Stimulated activated CD4-positive, alpha-beta T cell treated with anti-CD3 and anti-CD28 coated beads, Interleukin-2, amount 100 ng/mL, for 4 hours (primary cell): ENCODE results near the gene LITAFD.
"Not testable (repeated sequence)": the region's sequence is repeated elsewhere in the genome, so short reads cannot be mapped to it uniquely, and the experiment has no call there.

Experiments
- DNase-seq: peaks from one replicate; pipeline ENCODE4 v3.0.0-alpha.2; 2020; ENCODE audit warnings: low read depth

Gene LITAFD

DNA sequence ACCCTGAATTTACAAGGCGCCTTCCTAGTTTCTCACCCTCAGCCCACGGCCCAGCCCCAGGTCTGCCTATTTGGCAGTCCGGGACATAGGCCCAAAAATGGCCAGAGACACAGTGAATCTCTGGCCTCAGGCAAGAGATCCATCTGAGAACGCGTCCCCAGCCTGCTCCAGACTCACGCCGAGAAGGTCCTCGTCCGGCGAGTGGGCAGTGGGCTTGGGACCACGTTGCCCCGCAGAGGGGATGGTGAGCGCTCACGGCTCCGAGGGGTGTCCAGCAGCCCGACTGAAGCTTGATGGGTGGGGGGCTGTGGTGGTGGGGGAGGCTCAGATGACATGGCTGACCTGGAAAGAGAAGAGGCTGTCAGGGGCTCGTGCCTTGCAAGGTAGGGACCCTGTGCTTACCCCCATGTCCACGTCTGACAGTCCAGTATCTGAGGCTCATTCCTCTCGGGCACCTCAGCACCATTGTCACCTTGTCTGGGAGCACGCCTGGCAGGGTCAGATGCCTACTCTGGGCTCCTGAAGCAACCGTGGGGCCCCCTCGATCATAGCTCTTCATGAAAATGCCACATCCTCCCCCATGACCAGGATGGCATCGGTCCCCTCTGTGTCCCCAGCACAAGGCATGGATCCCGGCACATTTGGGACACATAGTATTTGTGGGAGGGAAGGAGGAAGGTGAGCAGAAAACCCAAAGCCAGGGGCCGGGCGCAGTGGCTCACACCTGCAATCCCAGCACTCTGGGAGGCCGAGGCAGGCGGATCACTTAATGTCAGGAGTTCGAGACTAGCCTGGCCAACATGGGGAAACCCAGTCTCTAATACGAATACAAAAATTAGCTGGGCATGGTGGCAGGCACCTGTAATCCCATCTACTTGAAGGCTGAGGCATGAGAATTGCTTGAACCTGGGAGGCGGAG, 22.9 kb upstream of the LITAFD start:
- no peak for DNase-seq

DNA sequence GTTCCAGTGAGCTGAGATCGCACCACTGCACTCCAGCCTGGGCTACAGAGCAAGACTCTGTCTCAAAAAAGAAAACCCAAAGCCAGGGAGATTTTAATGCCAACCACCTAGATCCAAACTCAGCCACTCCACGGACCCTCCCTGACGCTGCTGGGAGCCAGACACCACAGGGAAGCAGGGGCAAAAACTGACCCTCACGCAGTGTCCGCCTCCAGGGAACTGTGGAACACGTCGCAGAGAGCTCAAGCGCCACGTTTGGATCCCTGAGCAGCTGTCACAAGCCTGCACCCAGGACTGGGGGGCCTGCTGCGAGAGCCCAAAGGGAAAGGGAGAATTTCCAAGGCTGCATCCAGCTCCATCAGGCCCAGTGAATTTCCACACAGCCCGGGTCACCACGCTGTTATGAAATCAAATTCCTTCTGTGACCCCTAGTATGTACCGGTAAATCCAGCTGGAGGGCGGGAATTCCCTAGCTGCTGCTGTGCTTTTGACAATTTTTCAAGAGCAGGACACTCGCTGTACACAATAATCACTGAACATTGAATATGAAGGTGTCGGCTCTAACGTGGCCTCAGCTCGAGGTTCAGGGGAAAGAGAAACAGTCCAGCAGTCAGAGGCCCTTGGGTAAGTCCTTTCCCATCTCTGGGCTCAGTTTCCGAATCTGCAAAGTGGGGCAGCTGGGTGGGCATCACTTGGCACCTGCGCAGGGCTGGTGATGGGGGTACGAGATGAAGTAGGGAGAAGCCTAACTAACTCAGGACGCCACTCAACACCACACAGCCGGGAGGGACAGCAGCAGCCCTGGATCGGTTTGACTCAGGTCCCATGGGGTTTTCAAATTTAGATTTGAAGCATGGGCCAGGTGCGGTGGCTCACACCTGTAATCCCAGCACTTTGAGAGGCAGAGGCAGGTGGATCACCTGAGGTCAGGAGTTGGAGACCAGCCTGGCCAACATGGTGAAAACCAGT, 22.0 kb upstream of the LITAFD start:
- DNase-seq: no peak

DNA sequence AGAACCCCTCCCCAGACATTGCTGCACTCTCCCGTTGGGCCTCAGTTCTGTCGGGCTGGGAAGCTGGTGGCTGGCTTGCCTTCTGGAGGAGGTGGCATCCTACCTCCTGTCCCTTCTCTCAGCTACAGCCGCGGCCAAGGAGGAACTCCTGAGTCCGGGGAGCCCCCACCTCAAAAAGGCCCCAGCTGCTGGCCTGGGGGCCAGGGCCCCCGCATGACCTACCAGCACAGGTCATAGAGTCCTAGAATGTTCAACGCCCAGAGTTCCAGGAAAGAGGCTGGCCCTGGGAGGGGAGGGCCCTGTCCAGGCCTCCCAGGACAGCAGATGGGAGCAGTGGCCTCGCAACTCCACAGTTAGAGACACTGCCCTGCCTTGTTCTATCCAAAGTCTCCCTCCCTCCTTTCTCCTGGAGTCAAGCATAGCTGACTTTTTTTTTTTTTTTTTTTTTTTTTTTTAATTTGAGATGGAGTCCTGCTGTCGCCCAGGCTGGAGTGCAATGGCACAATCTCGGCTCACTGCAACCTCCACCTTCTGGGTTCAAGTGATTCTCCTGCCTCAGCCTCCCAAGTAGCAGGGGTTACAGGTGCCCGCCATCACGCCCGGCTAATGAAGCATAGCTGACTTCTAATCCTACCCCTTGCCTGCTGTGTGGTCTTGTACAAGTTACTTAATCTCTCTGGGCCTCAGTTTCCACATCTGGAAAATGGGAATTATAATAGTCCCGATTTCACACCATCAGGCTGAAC, 20.4 kb upstream of the LITAFD start:
- no peak for DNase-seq

DNA sequence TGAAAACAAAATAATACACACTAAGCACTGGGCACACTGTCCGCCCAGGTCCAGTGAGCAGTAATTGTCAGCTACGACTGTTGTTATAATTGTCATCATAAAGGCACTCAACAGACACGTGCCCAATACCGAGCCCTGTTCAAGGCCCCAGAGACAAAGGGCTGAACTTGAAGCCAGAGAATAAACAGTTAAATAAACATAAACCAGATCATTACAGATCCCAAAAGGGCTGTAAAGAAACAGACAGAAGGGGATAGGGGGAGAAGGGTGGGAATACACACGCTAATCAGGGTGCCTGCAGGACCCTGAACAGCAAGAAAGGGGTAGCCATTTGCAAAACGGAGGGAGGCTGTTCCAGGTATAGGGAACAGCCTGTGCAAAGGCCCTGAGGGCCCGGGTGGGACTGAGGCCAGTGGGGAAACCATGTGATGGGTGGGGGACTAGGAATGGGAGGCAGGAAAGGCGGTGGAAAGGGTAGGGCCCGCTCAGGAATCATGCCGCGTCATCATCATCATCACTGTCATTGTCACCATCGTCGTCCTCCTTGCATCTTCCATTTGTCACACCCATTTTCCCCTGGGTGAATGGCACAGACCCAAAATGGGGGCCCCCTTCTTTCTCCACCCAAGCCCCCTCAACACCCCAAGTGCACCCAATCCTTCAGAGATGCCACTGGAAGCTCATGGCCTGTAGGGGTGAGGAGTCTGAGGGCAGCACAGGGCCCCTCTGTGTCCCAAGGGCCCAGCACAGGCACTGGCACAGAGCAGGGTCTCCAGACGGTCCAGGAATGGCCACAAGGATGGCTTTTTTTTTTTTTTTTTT, 19.6 kb upstream of the LITAFD start:
- DNase-seq: no peak

DNA sequence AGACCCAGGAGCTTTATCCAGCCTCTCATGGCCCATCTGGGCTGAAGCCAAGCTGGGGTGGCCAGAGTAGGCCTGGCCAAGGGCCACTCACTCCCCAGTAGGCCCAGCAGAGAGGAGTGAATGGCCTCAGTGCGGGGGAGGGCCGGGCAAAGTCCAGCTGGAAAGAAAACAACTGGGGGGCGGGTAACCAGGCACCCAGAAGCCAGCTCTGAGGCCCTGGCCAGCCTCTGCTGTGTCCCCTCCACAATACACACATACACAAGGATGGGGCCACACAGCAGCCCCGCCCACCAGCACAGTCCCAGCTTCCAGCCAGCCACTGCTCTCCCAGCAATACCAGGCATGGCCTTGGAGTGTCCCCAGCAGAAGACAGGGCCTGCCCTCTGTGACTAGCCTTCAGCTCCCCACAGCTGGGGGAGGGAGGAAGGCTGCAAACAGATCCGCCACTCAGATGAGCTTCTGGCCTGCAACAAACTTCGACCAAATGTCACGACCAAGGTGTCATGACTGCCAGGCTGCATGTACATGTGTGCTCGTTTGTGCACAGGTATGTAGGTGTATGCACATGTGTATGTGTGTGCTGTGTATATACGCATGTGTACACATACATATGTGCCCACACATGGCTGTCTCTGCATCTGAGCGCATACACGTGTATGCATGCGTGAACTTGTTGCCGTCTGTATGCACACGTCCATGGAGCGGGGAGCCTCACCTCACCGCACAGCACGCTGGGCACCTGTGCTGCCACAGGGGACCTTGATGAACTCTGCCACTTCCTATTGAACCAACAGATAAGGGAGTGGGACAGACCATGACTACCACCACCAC, 18.3 kb upstream of the LITAFD start:
- DNase-seq: no peak

DNA sequence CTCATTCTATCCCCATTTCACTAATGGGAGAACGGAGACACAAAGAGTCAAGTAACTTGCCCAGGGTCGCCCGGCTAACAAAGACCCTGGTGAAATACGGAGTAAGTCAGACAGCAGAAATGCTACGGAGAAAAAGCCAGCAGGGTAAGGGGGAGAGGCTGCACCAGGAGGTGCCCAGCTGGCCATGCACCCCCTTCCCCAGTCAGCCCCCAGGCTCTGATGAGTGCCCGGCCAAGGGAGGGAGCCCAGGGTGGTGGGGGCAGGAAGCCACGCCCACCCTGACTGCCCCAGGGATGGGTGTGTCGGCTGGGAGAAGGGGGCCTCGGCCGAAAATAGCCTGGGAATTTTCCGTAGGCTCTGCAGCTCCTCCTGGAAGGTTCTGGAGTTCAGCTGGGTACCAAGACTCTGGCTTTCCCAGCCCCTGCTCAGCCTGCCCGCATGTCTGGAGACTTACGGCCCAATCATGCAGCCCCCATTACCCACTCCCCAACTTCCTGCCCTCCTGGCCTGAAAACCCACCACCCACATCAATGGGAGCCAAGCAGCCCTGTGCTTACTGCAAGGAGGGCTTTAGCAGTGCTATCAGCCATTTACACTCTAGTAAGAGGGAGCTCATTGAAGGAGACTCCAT, 17.6 kb upstream of the LITAFD start:
- DNase-seq: no peak

DNA sequence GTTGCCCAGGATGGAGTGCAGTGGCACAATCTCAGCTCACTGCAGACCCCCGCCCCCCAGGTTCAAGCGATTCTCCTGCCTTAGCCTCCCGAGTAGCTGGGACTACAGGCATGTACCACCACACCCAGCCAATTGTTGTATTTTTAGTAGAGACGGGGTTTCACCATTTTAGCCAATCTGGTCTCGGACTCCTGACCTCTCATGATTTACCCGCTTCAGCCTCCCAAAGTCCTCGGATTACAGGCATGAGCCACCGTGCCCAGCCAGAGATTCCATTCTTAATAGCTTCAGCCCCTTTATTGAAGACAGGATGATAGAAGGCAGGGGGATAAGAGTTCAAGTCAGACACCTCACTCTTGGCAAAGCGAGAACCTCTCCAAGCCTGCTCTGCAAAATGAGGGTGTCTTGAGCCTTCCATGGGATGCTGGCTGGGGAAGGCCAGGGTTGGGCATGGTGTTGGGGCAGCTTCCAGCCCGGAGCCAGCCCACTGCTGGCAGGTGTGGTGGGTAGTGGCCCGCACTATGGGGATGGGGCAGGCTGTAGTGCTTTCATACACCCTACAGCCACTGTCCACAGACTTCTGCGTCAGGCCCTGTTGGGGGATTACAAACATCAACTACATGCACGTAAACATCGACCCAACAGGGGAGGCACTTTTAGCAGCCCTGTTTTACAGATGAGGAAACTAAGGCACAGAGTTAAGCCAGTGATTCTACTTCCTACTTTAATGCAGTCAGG, 16.8 kb upstream of the LITAFD start:
- DNase-seq: no peak

DNA sequence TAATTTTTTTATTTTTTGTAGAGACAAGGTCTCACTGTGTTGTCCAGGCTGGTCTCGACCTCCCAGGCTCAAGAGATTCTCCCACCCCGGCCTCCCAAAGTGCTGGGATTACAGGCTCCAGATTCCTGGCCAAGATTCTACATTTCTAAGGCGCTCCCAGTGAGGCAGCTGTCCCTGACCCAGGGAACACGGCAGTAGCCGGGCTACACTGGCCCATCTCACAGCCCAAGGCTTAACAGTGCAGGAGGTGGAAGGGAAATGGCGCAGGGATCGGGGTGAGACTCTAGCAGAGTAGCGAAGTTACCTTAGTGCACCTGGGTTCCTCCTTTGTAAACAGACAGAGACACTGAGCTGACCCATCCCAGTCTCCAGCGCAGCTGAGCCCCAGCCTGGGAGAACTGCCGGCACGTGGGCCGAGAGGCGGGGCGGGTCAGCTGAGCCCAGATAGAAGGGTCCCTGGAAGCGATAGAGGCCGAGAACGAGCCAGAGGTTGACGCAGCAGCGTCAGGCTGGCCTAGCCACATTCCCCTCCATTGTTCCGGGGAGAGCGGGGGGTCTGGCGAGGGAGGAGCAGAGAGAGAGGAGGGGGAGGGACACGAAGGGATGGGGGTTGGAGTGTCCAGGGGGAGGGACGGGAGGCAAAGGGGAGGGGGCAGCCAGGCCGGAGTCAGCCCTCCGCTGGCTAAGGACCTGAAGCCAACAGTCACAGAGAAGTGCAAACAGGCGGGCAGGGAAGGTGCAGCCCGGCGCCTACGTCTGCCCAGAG, 15.8 kb upstream of the LITAFD start:
- no peak for DNase-seq

DNA sequence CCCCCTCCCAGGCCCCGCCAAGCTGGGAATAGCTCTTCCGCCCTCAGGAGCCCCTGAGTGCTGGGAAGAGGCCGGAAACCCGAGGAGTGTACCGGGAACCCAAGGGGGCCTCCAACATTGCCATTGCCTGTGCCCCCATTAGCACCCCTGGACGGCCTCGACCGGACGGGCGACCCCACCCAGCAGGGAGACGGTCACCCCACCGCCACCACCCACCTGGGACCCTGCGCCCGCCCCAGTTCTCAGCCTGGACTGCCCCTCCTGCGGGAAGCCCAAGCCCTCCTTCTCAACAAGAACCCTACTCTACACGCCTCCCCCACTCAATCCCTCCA, 15.3 kb upstream of the LITAFD start:
- no peak for DNase-seq

DNA sequence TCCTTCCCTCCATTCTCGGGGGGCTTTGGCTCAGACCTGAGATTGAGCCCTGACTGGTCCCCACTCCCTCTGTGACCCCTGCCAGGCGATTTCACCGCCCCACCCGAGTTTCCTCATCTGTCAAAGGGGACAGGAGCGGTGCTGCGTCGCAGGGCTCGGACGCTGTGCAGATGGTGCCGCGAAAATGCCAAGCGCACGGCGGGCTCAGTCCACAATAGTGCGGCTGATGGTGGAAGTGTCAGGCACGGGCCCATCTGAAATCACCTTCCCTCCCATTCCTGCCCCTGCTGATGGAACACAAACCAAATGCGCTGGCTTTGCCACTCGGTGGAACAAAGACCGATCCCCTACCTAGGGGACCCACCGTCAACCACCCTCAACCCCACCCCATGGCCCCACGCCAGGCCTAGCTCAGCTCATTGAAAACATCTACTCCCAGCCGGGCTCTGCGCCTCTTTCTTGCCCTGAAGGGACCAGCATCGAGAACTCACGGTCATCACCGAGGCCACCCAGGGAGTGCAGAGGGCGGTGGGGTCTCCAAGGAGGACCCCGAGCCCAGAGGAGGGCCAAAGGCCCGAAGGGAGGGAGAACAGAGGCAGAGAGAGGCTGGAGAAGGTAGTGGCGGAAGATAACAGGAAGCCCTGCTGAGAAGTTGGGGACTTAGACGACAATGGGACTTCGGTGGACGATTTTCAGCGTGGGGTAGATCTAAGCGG, 14.8 kb upstream of the LITAFD start:
- no peak for DNase-seq

DNA sequence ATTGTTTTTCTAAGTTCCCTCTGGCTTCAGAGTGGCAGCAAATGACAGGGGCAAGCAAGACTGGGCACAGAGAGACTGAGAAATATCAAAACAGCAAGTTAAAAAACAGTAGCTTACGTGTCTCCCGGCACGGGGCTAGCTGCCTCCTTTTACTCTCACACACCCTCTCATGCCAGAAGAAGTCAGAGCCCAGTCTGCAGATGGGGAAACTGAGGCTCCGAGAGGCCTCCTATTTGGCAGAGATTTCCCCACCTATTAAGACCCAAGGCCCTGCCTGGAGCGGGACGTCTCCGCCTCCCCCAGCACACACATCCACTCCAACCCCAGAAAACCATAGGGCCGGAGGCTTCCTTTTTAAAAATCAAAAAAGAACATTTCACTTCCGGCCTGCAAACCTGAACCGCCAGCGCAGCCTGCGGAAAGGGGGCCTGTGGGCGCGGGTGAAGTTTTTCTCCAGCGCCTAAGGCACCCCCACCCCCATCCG, 14.2 kb upstream of the LITAFD start:
- DNase-seq: peak; percentile 17

DNA sequence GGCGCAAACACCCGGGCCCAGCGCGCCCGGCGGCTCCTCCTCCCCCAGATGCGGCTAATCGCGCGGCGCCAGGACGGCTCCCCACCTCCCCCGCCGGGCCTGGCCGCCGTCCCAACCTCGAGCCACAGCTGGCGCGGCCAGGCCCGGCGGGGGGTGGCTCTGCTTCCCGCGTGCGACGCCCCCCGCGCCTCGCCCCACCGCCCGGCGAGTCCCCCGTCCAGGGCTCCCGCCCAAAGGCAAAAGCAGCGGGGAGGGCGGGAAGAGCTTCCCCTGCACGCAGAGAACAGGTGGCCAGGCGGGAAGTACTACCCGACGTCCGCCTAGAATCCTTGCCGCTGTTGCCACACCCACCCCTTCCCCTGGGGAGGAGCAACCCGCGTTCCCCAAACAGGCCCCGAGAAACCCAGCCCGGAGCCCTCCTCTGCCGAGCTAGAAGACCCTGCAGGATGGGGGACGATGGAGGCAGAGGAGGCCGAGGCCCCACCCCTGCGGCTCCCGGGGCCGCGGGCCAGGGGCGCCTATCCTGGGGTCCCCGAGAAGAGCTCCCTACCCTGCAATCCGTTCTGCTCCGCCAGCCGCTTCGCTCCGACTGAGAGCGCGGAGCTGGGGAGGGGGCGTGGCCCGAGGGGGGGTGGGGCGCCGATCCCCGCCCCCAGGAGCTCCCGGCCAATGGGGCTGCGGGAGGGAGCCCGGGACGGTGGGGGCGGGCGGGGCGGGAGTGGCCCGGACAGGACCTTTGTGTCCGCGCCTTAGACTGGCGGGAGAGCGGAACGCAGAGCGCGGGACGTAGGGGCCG, 13.5 kb upstream of the LITAFD start, which contains the start of gene CARHSP1:
TSS of gene CARHSP1 (minus strand) at position 591 of the 796 bp plus-strand sequence. CDS start 9,678 bp downstream, outside the sequence.
- DNase-seq: peak; percentile 56

DNA sequence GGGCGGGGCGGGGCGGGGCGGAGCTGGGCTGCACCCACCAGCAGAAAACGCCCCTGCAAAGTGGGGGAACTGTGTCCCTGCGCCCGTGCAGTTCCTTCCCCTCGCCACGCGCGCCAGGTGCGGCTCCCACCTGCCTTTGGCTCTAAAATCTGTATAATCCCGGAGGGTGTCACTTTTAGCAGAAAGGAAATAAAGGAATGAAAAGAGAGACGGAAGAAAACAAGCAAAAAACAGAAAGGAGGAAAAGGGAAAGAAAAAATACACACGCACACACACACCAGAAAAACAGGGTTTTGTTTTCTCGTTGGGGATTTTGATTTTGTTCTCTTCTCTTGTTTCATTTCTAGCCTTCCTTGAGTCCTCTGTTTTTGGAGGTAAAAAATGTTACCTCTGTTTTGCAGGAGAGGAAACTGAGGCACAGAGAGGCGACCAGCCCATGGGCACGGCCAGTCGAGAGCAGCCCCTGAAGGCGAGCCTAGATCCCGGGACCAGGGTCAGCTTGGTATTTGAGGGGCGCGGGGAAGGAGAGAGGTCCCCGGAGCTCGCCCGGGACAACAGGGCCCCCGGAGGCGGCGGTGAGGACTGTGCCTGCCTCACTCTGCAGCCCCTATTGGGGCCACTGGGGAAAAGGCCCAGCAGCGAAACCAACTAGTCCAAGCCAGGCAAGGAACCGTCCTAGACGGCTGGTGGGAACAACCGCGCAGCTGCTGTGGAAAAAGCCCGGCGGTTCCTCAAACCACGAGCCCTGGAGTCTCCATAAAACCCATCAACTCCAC, 12.8 kb upstream of the LITAFD start:
- DNase-seq: no peak

DNA sequence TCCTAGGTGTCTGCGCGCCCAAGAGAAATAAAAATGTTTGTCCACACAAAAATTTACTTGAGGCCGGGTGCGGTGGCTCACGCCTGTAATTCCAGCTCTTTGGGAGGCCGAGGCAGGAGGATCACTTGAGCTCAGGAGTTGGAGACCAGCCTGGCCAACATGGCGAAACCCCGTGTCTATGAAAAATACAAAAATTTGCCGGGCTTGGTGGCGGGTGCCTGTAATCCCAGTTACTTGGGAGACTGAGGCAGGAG, 12.2 kb upstream of the LITAFD start:
- not testable (repeated sequence) for DNase-seq

DNA sequence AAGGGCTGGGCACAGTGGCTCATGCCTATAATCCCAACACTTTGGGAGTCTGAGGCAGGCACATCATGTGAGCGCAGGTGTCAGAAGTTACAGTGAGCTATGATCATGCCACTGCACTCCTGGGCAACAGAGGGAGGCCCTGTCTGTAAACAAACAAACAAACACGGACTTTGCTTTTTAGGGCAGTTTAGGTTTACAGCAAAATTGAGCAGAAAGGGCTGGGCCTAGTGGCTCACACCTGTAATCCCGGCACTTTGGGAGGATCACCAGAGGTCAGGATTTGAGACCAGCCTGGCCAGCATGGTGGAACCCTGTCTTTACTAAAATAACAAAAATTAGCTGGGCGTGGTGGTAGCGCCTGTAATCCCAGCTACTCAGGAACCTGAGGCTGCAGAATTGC, 10.1 kb upstream of the LITAFD start:
- DNase-seq: no peak
